K562 (cell line): ENCODE results near the gene PLPP4. TPM values are rescaled to one million over a fixed set of nuclear protein-coding genes. Genes with fewer than 3 reads are reported as not detected.

Experiments used
- ATAC-seq: fragments of 200-7000 bp; cut with Tn5 transposase; 3 replicates; pipeline ENCODE4 v1.9.1; 2020; ENCODE audit warnings: moderate library complexity
- BruUV-seq: library from RNA; stranded (reverse); fragments of 400-500 nt; replicated peaks from 2 replicates; lab custom pipeline; 2021; lab: Mats Ljungman, UMichigan
- CTCF ChIA-PET: fragments of 300-600 bp; formaldehyde crosslinking; extraction: SDS; loops from one replicate; lab custom pipeline; 2021; ENCODE audit warnings: low intra/inter-chr PET ratio; lab: Yijun Ruan, JAX
- POLR2A ChIA-PET: fragments of 300-600, 350-650 bp; sonication (Branson Sonifier 250); formaldehyde crosslinking; extraction: SDS; loops from one replicate; lab custom pipeline; 2021; ENCODE audit warnings: antibody characterized with exemption, inconsistent platforms; lab: Yijun Ruan, JAX
- DNase-seq, 4 experiments: peaks; one replicate each; pipeline versions ENCODE4 v3.0.0 to v3.0.0-alpha.2; 2011 to 2018; ENCODE audit warnings: low spot score in 3 of 4, mixed read lengths in 3 of 4; ENCODE audit errors: extremely low read depth in 1 of 4
- FAIRE-seq: peaks from 2 replicates; lab custom pipeline; 2011; peaks lifted over from hg19 to GRCh38; lab: Jason Lieb, UNC
- H2AFZ ChIP-seq: 2 replicates; pipeline ENCODE4 v1.6.0; 2011; ENCODE audit warnings: low read depth, low read length, control low read depth, inconsistent platforms
- H3K27ac ChIP-seq: fragments of 200-600 bp; 3 replicates; pipeline ENCODE4 v1.8.0; 2011; ENCODE audit warnings: low read depth, mild to moderate bottlenecking, control low read depth, inconsistent platforms, low read length, moderate library complexity, mixed read lengths; ENCODE audit errors: extremely low read depth
- H3K27me3 ChIP-seq, 2 experiments: fragments of 300-600 bp in 1 of 2; 2 replicates in 1 of 2; 3 replicates in 1 of 2; pipeline versions ENCODE4 v1.6.0 to v1.8.0; 2011; ENCODE audit warnings: inconsistent platforms in 2 of 2, low read length in 2 of 2, mild to moderate bottlenecking in 1 of 2, mixed read lengths in 1 of 2, moderate library complexity in 1 of 2; ENCODE audit not compliant: control insufficient read depth in 2 of 2, insufficient read depth in 2 of 2
- H3K36me3 ChIP-seq: fragments of 300-600 bp; 3 replicates; pipeline ENCODE4 v1.8.0; 2011; ENCODE audit warnings: mild to moderate bottlenecking, low read length, inconsistent platforms; ENCODE audit not compliant: control insufficient read depth, insufficient read depth
- H3K4me1 ChIP-seq, 2 experiments: fragments of 200-600 bp in 1 of 2; replicated peaks in 1 of 2; 2 replicates in 1 of 2; 3 replicates in 1 of 2; pipeline versions ENCODE4 v1.5.1 to v1.8.0; 2011; ENCODE audit warnings: inconsistent platforms in 2 of 2, low read length in 2 of 2, mild to moderate bottlenecking in 1 of 2, mixed read lengths in 1 of 2, moderate library complexity in 1 of 2; ENCODE audit not compliant: control insufficient read depth in 2 of 2, insufficient read depth in 2 of 2
- H3K4me2 ChIP-seq: 2 replicates; pipeline ENCODE4 v1.6.1; 2011; ENCODE audit warnings: low read length, control low read depth, inconsistent platforms, mixed read lengths; ENCODE audit not compliant: insufficient read depth
- H3K4me3 ChIP-seq: fragments of 200-600 bp; sonication (generic), shearing (Covaris generic); 2 replicates; pipeline ENCODE4 v1.5.1; 2016; ENCODE audit warnings: control low read depth, inconsistent platforms
- H3K79me2 ChIP-seq: fragments of 200-600 bp; 3 replicates; pipeline ENCODE4 v1.8.0; 2011; ENCODE audit warnings: low read length, inconsistent platforms; ENCODE audit not compliant: control insufficient read depth, insufficient read depth
- H3K9ac ChIP-seq, 2 experiments: 2 replicates each; pipeline versions ENCODE4 v1.6.0 to v1.6.1; 2011; ENCODE audit warnings: low read depth in 2 of 2, low read length in 2 of 2, control low read depth in 1 of 2, inconsistent platforms in 1 of 2, mild to moderate bottlenecking in 1 of 2, mixed read lengths in 1 of 2; ENCODE audit not compliant: insufficient read depth in 1 of 2
- H3K9me1 ChIP-seq: one replicate; pipeline ENCODE4 v1.6.0; 2011; ENCODE audit warnings: inconsistent platforms, mild to moderate bottlenecking, low read length, moderate library complexity; ENCODE audit not compliant: control insufficient read depth, insufficient read depth
- H3K9me3 ChIP-seq: replicated peaks from 2 replicates; pipeline ENCODE4 v1.5.1; 2011; ENCODE audit warnings: low read depth, low read length, inconsistent platforms; ENCODE audit not compliant: control insufficient read depth, insufficient read depth
- H4K20me1 ChIP-seq: replicated peaks from 2 replicates; pipeline ENCODE4 v1.6.1; 2011; ENCODE audit warnings: low read length, inconsistent platforms, mixed read lengths; ENCODE audit not compliant: control insufficient read depth, insufficient read depth
- E2F8 ChIP-seq: fragments of 450-650 bp; IDR thresholded peaks from 2 replicates; pipeline ENCODE4 v1.7.1; 2018; ENCODE audit warnings: mild to moderate bottlenecking, low read depth; ENCODE audit not compliant: partially characterized antibody
- ESRRA ChIP-seq: fragments of 450-650 bp; IDR thresholded peaks from 2 replicates; pipeline ENCODE4 v1.6.1; 2014; ENCODE audit warnings: low read depth, mild to moderate bottlenecking, moderate library complexity, borderline replicate concordance
- HDAC6 ChIP-seq: IDR thresholded peaks from 2 replicates; pipeline ENCODE4 v1.6.1; 2012; ENCODE audit warnings: low read depth, mild to moderate bottlenecking, control low read depth, inconsistent platforms, low read length, moderate library complexity
- KLF13 ChIP-seq: fragments of 450-650 bp; IDR thresholded peaks from 2 replicates; pipeline ENCODE4 v1.6.1; 2016; ENCODE audit warnings: missing genetic modification characterization, low read depth, mild to moderate bottlenecking, missing compliant biosample characterization, moderate library complexity, borderline replicate concordance
- MLLT1 ChIP-seq, 2 experiments: fragments of 450-650 bp; IDR thresholded peaks; 2 replicates each; pipeline ENCODE4 v1.6.1; 2016
- MXD1 ChIP-seq: fragments of 250-450 bp; sonication (Bioruptor Pico); IDR thresholded peaks from 2 replicates; pipeline ENCODE4 v1.8.0; 2021; ENCODE audit warnings: borderline replicate concordance, mild to moderate bottlenecking, moderate library complexity; ENCODE audit not compliant: poor library complexity, severe bottlenecking
- THRAP3 ChIP-seq: fragments of 450-650 bp; IDR thresholded peaks from 2 replicates; pipeline ENCODE4 v1.6.1; 2016; ENCODE audit warnings: mild to moderate bottlenecking, inconsistent platforms, borderline replicate concordance
- USF1 ChIP-seq: sonication (generic); formaldehyde crosslinking; IDR thresholded peaks from 2 replicates; pipeline ENCODE4 v1.9.0; 2022; ENCODE audit warnings: mild to moderate bottlenecking, missing genetic modification reagents
- ZNF24 ChIP-seq: fragments of 450-650 bp; IDR thresholded peaks from 2 replicates; pipeline ENCODE4 v1.6.1; 2016
- ZNF253 ChIP-seq: fragments of 250-450 bp; sonication (Bioruptor Pico); conservative IDR thresholded peaks from 2 replicates; pipeline ENCODE4 v1.6.1; 2021; ENCODE audit warnings: mild to moderate bottlenecking
- WGBS: fragments of 100-300 bp; shearing (Covaris generic); methylation state at CpG from one replicate; pipeline ENCODE4 v1.1.6; 2016; ENCODE audit warnings: low coverage, mixed read lengths; ENCODE audit not compliant: insufficient coverage; ENCODE audit errors: missing lambda C conversion rate; 5-methylcytosine and 5-hydroxymethylcytosine counted together
- in situ Hi-C: fragments of 300-500 bp; cut with MboI; formaldehyde crosslinking; loops from 4 replicates; pipeline ENCODE4 v1.15.0; 2018; ENCODE audit warnings: inconsistent platforms, mixed read lengths
- intact Hi-C: fragments of 100-400 bp; cut with micrococcal nuclease; formaldehyde crosslinking; loops from 2 replicates; pipeline ENCODE4 v1.14.2; 2022
- polyA plus RNA-seq, 8 experiments: library from polyadenylated mRNA; depleted of rRNA in 4 of 8; stranded (reverse) in 5 of 8; unstranded in 3 of 8; fragments of >200 nt; fragmentation: Nextera tagmentation in 2 of 8; fragmentation: Illumina TruSeq in 1 of 8; extraction: Ambion mirVana in 2 of 8; extraction: Trizol in 1 of 8; gene quantifications; 2 replicates each; pipeline versions ENCODE4 v1.2.1 to v1.2.3, GENCODE V29; 2011 to 2014; ENCODE audit warnings: inconsistent platforms in 1 of 8, missing spikeins in 1 of 8
- total RNA-seq, 7 experiments: library from RNA; depleted of rRNA in 6 of 7; stranded (reverse); fragments of >200 nt in 6 of 7; fragmentation: Illumina TruSeq in 2 of 7; extraction: Trizol in 2 of 7; gene quantifications; 2 replicates each; pipeline versions ENCODE4 v1.2.1 to v1.2.3, GENCODE V29; 2011 to 2021; ENCODE audit warnings: low replicate concordance in 1 of 7

The PLPP4 gene
- total and polyA plus RNA-seq, 9 of the 15 experiments (the other 6 are each of a cell fraction or from before 2014, with no cell fraction given), result 0.08 TPM; not detected in 8

GRCh38 chr10:120455004-120455403, 2.0 kb upstream of the PLPP4 start:
- no peak for ATAC-seq
- Histone ChIP-seq H2AFZ (no peak overlapping the region), H3K4me2 (no peak overlapping the region), H3K27me3 (peaks cover 0 to 11% of the 10 kb centered on the region in 2 experiments; a peak in 2 of 5 replicates), H3K79me2 (no peaks in the 10 kb centered on the region), H4K20me1 (no peaks in the 10 kb centered on the region), H3K36me3 (no peaks in the 10 kb centered on the region), H3K9ac (no peak overlapping the region), H3K4me1 (peaks cover 0 to 12% of the 10 kb centered on the region in 2 experiments; a peak in 3 of 5 replicates), H3K27ac (no peak overlapping the region), H3K9me3 (no peaks in the 10 kb centered on the region), H3K9me1 (no peaks in the 10 kb centered on the region), H3K4me3 (no peak overlapping the region)
- no peak for DNase-seq
- in situ Hi-C loops (no loop called here), intact Hi-C loops (no loop called here)
- ChIA-PET CTCF (no interaction called here), POLR2A (interaction anchor here (0.6 kb wide), 1 partner anchor 625 kb away, joined by 3 read pairs; no protein-coding TSS in a partner anchor)
- TF ChIP-seq MXD1 (CRISPR knock-in tag) (no peak), ESRRA (no peak), HDAC6 (no peak), ZNF24 (no peak), USF1 (CRISPR knock-in tag) (no peak), MLLT1 (IDR thresholded peaks at IDR 0.05) (no peak), KLF13 (no peak), THRAP3 (no peak), ZNF253 (CRISPR knock-in tag) (no peak), E2F8 (no peak)
- no TSS peak for BruUV-seq
- no peak for FAIRE-seq
- 17% methylated on average over 7 of the region's 7 CpGs for WGBS
